Measurements from ENCODE around the gene KIAA1549. TPM values are rescaled to one million over a fixed set of nuclear protein-coding genes. Genes with fewer than 3 reads are reported as not detected.

The KIAA1549 gene
- total and polyA plus RNA-seq, 2 of the 8 experiments (the other 6 are each of a cell fraction or from before 2014, with no cell fraction given) = 6.5 to 17.3 TPM

GRCh38 chr7:138863931-138864330, 117.3 kb downstream of the KIAA1549 start (continued):
- no peak for TF ChIP-seq RXRA (IDR thresholded peaks at IDR 0.05; ENCODE audit: insufficient read depth, low read depth, low read length)
- TF ChIP-seq TBP (IDR thresholded peaks at IDR 0.05; ENCODE audit: low read depth, low read length) = no peak
- no peak for TF ChIP-seq CHD7 (IDR thresholded peaks at IDR 0.05; ENCODE audit: insufficient replicate concordance, low read length)

Data from H1 (cell line).